ENCODE measurements around the gene MAD1L1.

The MAD1L1 gene

GRCh38 chr7:2019461-2019710 is 213.4 kb downstream of the MAD1L1 start:
- H3K4me3 ChIP-seq (ENCODE audit: low read depth, low read length) = no peak overlapping the region

GRCh38 chr7:2018569-2019460 is 213.9 kb downstream of the MAD1L1 start:
- H3K4me3 ChIP-seq (ENCODE audit: low read depth, low read length) = no peak overlapping the region

GRCh38 chr7:2017914-2018568 is 214.7 kb downstream of the MAD1L1 start:
- no peak overlapping the region for H3K4me3 ChIP-seq (ENCODE audit: low read depth, low read length)

GRCh38 chr7:2017481-2017891 is 215.3 kb downstream of the MAD1L1 start:
- H3K4me3 ChIP-seq (ENCODE audit: low read depth, low read length) = no peak overlapping the region

GRCh38 chr7:2016761-2017480 is 215.8 kb downstream of the MAD1L1 start:
- H3K4me3 ChIP-seq (ENCODE audit: low read depth, low read length) = no peak overlapping the region

- H3K4me3 ChIP-seq (ENCODE audit: low read depth, low read length) = no peak overlapping the region
Observed at GRCh38 chr7:2016021-2016631, 216.6 kb downstream of the MAD1L1 start.

- no peak overlapping the region for H3K4me3 ChIP-seq (ENCODE audit: low read depth, low read length)
Observed at GRCh38 chr7:2015251-2015871, 217.4 kb downstream of the MAD1L1 start.

GRCh38 chr7:2014391-2015241 is 218.1 kb downstream of the MAD1L1 start:
- no peak overlapping the region for H3K4me3 ChIP-seq (ENCODE audit: low read depth, low read length)

GRCh38 chr7:2013381-2014311 is 219.1 kb downstream of the MAD1L1 start:
- no peak overlapping the region for H3K4me3 ChIP-seq (ENCODE audit: low read depth, low read length)

- H3K4me3 ChIP-seq (ENCODE audit: low read depth, low read length) = no peak overlapping the region
Observed at GRCh38 chr7:2012981-2013380, 219.8 kb downstream of the MAD1L1 start.

- no peak overlapping the region for H3K4me3 ChIP-seq (ENCODE audit: low read depth, low read length)
Observed at GRCh38 chr7:2012044-2012900, 220.5 kb downstream of the MAD1L1 start.

GRCh38 chr7:2011266-2012043 is 221.3 kb downstream of the MAD1L1 start:
- H3K4me3 ChIP-seq (ENCODE audit: low read depth, low read length) = no peak overlapping the region

GRCh38 chr7:2010551-2011265 is 222.0 kb downstream of the MAD1L1 start:
- H3K4me3 ChIP-seq (ENCODE audit: low read depth, low read length) = no peak overlapping the region

GRCh38 chr7:2010101-2010500 is 222.6 kb downstream of the MAD1L1 start:
- no peak overlapping the region for H3K4me3 ChIP-seq (ENCODE audit: low read depth, low read length)

GRCh38 chr7:2009541-2010001 is 223.2 kb downstream of the MAD1L1 start:
- no peak overlapping the region for H3K4me3 ChIP-seq (ENCODE audit: low read depth, low read length)

GRCh38 chr7:2008936-2009540 is 223.7 kb downstream of the MAD1L1 start:
- no peak overlapping the region for H3K4me3 ChIP-seq (ENCODE audit: low read depth, low read length)
